WI38 (cell line): ENCODE measurements around the gene IGSF23.

Experiments
- H3K4me3 ChIP-seq: 2 replicates; pipeline ENCODE4 v1.5.1; 2011; ENCODE audit warnings: low read depth, mild to moderate bottlenecking, control low read depth, low read length
- TF ChIP-seq, protein P1 (sequence below): IDR thresholded peaks from 2 replicates; pipeline ENCODE4 v1.5.1; 2012; ENCODE audit warnings: low read depth, mild to moderate bottlenecking, control low read depth, low read length

Gene IGSF23

DNA sequence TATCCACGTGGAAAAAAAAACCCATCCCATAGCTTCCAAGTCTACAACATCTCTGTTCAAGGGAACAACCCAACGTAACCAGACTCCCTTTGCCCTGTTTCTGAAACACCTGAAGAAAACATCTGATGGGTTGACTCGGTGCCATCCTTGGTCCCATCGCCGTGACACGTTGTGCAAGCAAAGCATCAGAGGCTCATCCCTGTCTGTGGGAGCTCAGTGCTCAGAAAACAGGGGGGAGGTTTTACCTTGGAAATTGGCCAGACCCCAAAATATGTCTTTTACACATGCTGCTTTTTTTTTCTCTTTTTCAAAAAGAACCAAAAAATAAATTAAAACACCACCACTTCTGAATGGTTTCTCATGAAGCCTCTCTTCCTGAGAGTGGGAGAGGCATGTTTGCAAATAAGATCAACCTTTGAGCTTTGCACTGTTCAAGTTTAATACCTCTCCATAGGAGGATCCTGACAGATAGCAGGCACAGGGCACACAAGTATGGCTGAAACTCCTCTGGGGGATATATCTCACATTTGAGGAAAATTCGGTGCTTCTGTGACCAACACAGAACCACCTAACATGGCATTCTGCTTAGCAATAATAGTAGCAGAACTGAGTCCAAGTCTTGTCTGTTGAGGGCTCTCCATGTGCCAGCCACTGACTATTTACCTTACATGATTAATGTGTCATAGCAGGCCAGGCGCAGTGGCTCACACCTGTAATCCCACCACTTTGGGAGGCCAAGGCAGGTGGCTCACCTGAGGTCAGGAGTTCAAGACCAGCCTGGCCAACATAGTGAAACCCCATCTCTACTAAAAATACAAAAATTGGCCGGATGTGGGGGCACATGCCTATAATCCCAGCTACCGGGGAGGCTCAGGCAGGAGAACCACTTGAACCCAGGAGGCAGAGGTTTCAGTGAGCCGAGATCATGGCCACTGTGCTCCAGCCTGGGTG lies 23.4 kb downstream of the IGSF23 start:
- no peak overlapping the region for H3K4me3 ChIP-seq
- TF ChIP-seq, protein P1, sequence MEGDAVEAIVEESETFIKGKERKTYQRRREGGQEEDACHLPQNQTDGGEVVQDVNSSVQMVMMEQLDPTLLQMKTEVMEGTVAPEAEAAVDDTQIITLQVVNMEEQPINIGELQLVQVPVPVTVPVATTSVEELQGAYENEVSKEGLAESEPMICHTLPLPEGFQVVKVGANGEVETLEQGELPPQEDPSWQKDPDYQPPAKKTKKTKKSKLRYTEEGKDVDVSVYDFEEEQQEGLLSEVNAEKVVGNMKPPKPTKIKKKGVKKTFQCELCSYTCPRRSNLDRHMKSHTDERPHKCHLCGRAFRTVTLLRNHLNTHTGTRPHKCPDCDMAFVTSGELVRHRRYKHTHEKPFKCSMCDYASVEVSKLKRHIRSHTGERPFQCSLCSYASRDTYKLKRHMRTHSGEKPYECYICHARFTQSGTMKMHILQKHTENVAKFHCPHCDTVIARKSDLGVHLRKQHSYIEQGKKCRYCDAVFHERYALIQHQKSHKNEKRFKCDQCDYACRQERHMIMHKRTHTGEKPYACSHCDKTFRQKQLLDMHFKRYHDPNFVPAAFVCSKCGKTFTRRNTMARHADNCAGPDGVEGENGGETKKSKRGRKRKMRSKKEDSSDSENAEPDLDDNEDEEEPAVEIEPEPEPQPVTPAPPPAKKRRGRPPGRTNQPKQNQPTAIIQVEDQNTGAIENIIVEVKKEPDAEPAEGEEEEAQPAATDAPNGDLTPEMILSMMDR: no peak

DNA sequence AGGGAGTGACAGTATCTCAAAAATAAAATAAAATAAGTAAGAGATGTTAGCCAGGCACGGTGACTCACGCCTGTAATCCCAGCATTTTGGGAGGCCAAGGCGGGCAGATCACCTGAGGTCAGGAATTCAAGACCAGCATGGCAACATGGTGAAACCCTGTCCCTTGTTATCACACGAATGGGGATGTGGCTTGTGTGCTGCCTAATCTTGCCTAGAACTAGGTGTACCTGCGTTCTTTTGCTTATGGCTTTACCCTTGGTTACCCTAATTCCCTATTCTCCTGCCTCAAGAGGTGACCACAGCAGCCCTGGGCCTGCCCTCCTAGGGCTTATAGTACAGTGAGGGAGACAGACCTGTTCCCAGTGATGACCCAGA lies 24.0 kb downstream of the IGSF23 start:
- H3K4me3 ChIP-seq: no peak overlapping the region
- TF ChIP-seq, protein P1: no peak

DNA sequence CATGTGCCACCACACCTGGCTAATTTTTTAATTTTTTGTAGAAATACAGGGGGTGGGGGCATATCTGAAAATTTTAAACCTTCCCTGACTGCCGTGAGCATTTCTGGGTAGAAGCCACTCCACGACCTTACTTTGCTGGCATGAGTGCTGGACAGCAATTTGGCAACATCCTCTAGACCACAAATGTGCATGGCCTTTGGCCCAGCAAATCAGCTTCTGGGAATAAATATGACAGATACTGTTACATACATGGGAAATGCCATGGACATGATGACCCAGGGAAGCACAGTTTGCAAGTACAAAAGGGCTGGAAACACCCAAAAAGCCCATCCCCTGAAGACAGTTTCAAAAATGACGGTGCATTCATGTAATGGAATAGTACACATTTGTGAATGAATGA lies 27.2 kb downstream of the IGSF23 start:
- TF ChIP-seq, protein P1: no peak

DNA sequence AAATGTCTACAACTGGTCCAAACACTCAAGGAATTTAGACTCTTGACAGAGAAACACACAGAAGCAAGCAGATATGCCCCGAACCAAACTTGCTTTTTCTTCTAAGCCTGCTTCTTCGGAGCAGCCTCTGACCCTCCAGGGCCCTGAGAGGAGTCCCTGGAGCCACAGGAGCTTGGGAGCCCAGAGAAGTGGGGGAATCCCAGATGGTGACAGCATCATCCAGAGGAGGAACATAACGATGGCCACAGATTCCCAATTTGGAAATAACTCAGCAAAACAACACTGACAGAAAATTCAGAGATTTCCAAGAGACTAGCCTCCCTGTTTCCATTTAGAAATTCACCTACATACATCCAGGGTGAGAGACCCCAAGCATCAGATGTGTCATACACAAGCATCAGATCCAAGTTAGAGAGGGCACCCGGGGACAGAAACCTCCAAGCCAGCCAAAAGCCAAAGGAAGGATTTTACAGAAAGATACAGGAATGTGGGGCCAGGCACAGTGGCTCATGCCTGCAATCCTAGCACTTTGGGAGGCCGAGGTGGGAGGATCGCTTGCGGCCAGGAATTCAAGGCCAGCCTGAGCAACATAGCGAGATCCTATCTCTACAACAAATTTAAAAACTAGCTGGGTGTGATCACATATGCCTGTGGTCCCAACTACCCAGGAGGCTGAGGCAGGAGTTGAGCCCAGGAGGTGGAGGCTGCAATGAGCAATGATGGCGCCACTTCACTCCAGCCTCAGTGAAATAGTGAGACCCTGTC lies 28.3 kb downstream of the IGSF23 start:
- H3K4me3 ChIP-seq: no peak overlapping the region
- TF ChIP-seq, protein P1: no peak

More for the DNA sequence above, 27.2 kb downstream of the IGSF23 start:
- H3K4me3 ChIP-seq: no peak overlapping the region

DNA sequence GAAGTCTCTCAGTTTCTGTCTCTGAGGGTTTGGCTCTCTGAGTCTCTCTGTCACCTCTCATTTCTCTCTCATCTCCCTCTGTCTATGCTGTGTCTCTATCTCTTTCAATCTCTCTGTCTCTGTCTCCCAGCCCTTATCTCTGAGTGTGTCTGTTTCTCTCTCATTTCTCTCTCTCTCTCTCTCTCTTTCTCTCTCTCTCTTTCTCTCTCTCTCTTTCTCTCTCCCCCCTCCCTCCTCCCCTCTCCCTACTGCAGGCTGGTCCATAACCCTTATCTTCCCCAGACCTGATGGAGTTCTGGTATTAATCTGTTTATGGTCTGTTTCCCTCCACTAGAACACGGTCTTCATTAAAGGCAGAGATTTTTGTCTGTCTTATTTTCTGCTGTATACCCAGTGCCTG lies 29.0 kb downstream of the IGSF23 start:
- TF ChIP-seq, protein P1: no peak
- no peak overlapping the region for H3K4me3 ChIP-seq

DNA sequence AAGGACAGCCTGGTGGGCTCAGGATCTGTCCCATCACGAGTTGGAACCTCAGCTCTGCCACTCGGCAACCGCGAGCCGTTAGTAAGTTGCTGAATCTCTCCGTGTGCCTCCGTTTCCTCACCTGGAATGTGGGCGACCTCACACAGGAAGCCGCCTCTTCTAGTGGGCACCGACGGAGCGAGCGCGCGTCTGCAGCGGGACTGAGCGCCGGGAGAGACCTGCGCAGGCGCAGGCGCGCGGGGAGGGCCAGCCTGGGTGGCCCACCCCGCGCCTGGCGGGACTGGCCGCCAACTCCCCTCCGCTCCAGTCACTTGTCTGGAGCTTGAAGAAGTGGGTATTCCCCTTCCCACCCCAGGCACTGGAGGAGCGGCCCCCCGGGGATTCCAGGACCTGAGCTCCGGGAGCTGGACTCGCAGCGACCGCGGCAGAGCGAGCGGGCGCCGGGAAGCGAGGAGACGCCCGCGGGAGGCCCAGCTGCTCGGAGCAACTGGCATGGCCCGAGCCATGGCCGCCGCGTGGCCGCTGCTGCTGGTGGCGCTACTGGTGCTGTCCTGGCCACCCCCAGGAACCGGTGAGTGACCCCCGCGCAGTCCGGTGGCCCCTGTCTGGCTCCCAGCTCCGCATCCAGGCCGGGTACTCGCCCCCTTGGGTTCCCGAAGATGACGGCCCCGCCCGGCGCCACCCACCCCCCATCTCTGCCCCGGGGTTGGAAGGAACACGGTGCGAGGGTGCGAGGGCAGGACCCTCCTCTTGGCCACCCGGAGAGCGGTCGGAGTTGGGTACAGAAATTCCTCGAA lies 30.4 kb downstream of the IGSF23 start, which contains the start of gene PVR:
Gene PVR (plus strand): TSS at position 306 of the 797 bp plus-strand sequence. CDS start 187 bp downstream, at position 493.
- peak within 1 kb of the TSS; percentile 69 for H3K4me3 ChIP-seq
- TF ChIP-seq, protein P1: no peak
